ENCODE measurements around the gene CTNNB1.

DNA sequence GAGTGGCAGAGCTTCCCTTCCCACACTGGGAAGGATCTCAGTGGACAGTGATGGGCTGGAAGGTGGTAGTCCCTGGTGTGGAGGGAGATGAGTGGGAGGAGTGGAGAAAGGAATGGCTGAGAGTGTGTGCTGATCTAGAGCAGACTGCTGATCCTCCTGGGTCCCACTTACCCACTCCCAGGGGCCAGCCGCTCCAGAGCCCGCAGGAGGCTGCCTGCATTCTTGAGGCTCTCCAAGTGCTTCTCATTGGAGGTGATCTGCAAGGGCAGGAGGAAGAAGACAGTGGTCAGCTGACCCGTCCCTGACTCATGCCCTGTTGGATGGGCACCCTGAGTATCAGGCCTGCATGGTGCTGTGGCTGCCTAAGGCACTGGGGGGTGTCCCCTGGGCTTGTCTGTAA, 50.0 kb downstream of the CTNNB1 start:
- TF ChIP-seq, protein P1, sequence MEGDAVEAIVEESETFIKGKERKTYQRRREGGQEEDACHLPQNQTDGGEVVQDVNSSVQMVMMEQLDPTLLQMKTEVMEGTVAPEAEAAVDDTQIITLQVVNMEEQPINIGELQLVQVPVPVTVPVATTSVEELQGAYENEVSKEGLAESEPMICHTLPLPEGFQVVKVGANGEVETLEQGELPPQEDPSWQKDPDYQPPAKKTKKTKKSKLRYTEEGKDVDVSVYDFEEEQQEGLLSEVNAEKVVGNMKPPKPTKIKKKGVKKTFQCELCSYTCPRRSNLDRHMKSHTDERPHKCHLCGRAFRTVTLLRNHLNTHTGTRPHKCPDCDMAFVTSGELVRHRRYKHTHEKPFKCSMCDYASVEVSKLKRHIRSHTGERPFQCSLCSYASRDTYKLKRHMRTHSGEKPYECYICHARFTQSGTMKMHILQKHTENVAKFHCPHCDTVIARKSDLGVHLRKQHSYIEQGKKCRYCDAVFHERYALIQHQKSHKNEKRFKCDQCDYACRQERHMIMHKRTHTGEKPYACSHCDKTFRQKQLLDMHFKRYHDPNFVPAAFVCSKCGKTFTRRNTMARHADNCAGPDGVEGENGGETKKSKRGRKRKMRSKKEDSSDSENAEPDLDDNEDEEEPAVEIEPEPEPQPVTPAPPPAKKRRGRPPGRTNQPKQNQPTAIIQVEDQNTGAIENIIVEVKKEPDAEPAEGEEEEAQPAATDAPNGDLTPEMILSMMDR (IDR thresholded peaks at IDR 0.05; ENCODE audit: borderline replicate concordance, extremely low read depth, low read length, poor library complexity, severe bottlenecking): no peak
- no peak for TF ChIP-seq EZH2 (IDR thresholded peaks at IDR 0.05; ENCODE audit: borderline replicate concordance, low read depth, low read length, severe bottlenecking)

Data from DND-41 (cell line).